Breast epithelium (tissue), 3 donors: ENCODE measurements around the gene CXCL10.

ENCODE experiments used
- CTCF ChIP-seq, 3 donors: fragments of 450-650 bp; IDR thresholded peaks; one replicate each; pipeline ENCODE4 v1.5.1; 2016 to 2017; ENCODE audit warnings: antibody characterized with exemption in 3 of 3, mild to moderate bottlenecking in 3 of 3, moderate library complexity in 3 of 3
- POLR2A ChIP-seq: fragments of 450-650 bp; IDR thresholded peaks from one replicate; pipeline ENCODE4 v1.6.1; 2016; ENCODE audit warnings: antibody characterized with exemption, mild to moderate bottlenecking, moderate library complexity
- POLR2AphosphoS5 ChIP-seq, 3 donors: sonication (generic); formaldehyde crosslinking; IDR thresholded peaks; one replicate each; pipeline ENCODE4 v1.6.1; 2017; ENCODE audit warnings: antibody characterized with exemption in 3 of 3

- TF ChIP-seq CTCF (IDR thresholded peaks at IDR 0.05): no peak
- TF ChIP-seq POLR2A: no peak
- no peak for TF ChIP-seq POLR2AphosphoS5 (IDR thresholded peaks at IDR 0.05)
These were observed 6.1 kb downstream of the CXCL10 start for GRCh38 chr4:76017056-76017686.
